HFF-Myc (cell line): ENCODE results near the gene DAD1.
"Not testable (repeated sequence)": the region's sequence is repeated elsewhere in the genome, so short reads cannot be mapped to it uniquely, and the experiment has no call there.

Experiments
- DNase-seq: peaks from one replicate; pipeline ENCODE4 v3.0.0-alpha.2; 2011; ENCODE audit warnings: low read depth; ENCODE audit errors: extremely low read depth
- H3K4me3 ChIP-seq: replicated peaks from 2 replicates; pipeline ENCODE4 v1.5.1; 2011; ENCODE audit warnings: low read depth, mild to moderate bottlenecking, control low read depth, low read length
- CTCF ChIP-seq: IDR thresholded peaks from 2 replicates; pipeline ENCODE4 v1.5.1; 2012; ENCODE audit warnings: mild to moderate bottlenecking, low read depth, low read length, control low read depth; ENCODE audit errors: missing control alignments

DAD1 gene

GRCh38 chr14:22626590-22626989, 37.6 kb upstream of the DAD1 start:
- no peak for DNase-seq
- H3K4me3 ChIP-seq, result no peak overlapping the region
- TF ChIP-seq CTCF, result no peak

- no peak for TF ChIP-seq CTCF
- H3K4me3 ChIP-seq, result no peak overlapping the region
- DNase-seq, result no peak
These were observed 34.0 kb upstream of the DAD1 start for GRCh38 chr14:22623047-22623446.

GRCh38 chr14:22622255-22622654, 33.2 kb upstream of the DAD1 start:
- DNase-seq, result no peak
- H3K4me3 ChIP-seq, result no peak overlapping the region
- TF ChIP-seq CTCF, result no peak

DNA sequence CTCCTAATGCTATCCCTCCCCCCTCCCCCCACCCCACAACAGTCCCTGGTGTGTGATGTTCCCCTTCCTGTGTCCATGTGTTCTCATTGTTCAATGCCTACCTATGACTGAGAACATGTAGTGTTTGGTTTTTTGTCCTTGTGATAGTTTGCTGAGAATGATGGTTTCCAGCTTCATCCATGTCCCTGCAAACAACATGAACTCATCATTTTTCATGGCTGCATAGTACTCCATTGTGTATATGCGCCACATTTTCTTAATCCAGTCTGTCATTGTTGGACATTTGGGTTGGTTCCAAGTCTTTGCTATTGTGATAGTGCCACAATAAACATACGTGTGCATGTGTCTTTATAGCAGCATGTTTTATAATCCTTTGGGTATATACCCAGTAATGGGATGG, 26.7 kb upstream of the DAD1 start:
- DNase-seq, H3K4me3 ChIP-seq: not testable (repeated sequence)

GRCh38 chr14:22614240-22614799, 25.3 kb upstream of the DAD1 start:
- no peak for TF ChIP-seq CTCF
- no peak overlapping the region for H3K4me3 ChIP-seq
- DNase-seq, result peak; percentile 89

DNA sequence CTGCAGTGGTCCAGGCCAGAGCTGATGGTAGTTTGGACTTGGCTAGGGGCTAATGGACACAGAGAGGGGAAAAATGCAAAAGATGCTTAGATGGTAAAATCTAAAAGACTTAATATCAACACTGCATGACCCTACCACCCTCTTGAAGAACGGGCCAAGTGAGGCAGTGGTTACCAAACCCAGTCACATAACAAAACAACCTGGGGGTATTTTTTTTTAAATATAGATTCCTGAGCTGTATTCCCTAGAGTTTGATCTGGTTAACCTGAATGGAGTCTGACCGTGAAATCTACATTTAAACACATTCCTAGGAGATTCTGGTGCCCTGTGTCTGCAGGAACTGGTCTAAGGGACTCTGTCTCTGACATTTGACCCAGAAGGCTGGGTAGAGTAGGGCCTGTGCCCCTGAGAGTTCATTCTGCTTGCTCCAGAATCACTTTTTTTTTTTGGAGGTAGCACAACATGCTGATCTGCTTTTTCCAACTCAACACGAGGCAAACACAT, 24.8 kb upstream of the DAD1 start:
- no peak overlapping the region for H3K4me3 ChIP-seq
- no peak for TF ChIP-seq CTCF
- no peak for DNase-seq

- no peak overlapping the region for H3K4me3 ChIP-seq
- DNase-seq, result no peak
- no peak for TF ChIP-seq CTCF
These were observed 24.2 kb upstream of the DAD1 start for GRCh38 chr14:22613106-22613695.
